ENCODE data around the gene ADH4. TPM values are rescaled to one million over a fixed set of nuclear protein-coding genes. Genes with fewer than 3 reads are reported as not detected.

The ADH4 gene
- polyA plus RNA-seq, 1 of the 3 experiments (the other 2 are of a cell fraction): not detected

GRCh38 chr4:99186029-99186428 lies 41.9 kb upstream of the ADH4 start:
- no peak overlapping the region for H3K4me2 ChIP-seq
- H3K27ac ChIP-seq (ENCODE audit: low read depth in 2 of 2, low read length in 1 of 2): no peak overlapping the region
- no peak overlapping the region for H3K9ac ChIP-seq
- no peaks in the 10 kb centered on the region for H3K27me3 ChIP-seq (ENCODE audit: insufficient read depth)
- H3K9me2 ChIP-seq: no peaks in the 10 kb centered on the region
- ChIA-PET POLR2A (no interaction called here), CTCF (no interaction called here)
- 3% methylated on average over 1 of the region's 1 CpG for WGBS (ENCODE audit: low lambda C conversion rate)
- H3K9me3 ChIP-seq: no peaks in the 10 kb centered on the region
- no peak for TF ChIP-seq TEAD4 (IDR thresholded peaks at IDR 0.05; ENCODE audit: borderline replicate concordance, insufficient read depth)
- TF ChIP-seq PBX3 (IDR thresholded peaks at IDR 0.05): no peak
- no peak for TF ChIP-seq MAX (IDR thresholded peaks at IDR 0.05; ENCODE audit: low read depth)
- no peaks in the 10 kb centered on the region for H3K4me1 ChIP-seq (ENCODE audit: control insufficient read depth in 1 of 2, insufficient read depth in 2 of 2, low read depth in 1 of 2, low read length in 1 of 2)
- DNase-seq: no peak
- no peaks in the 10 kb centered on the region for H3K79me2 ChIP-seq (ENCODE audit: insufficient read depth)
- no peaks in the 10 kb centered on the region for H3K36me3 ChIP-seq (replicated peaks in 1 of 2; ENCODE audit: control insufficient read depth in 1 of 2, insufficient read depth in 2 of 2, low read length in 1 of 2)
- H4K20me1 ChIP-seq (ENCODE audit: insufficient read depth): no peaks in the 10 kb centered on the region
- H3K4me3 ChIP-seq (ENCODE audit: low read depth in 2 of 2, low read length in 1 of 2): no peak overlapping the region
- H2AFZ ChIP-seq (ENCODE audit: low read depth): no peak overlapping the region
- H3F3A ChIP-seq (replicated peaks; ENCODE audit: insufficient read depth): no peaks in the 10 kb centered on the region

- CTCF ChIA-PET: no interaction called here
- H3K4me1 ChIP-seq (ENCODE audit: control insufficient read depth in 1 of 2, insufficient read depth in 2 of 2, low read depth in 1 of 2, low read length in 1 of 2): no peaks in the 10 kb centered on the region
- H3K79me2 ChIP-seq (ENCODE audit: insufficient read depth): no peaks in the 10 kb centered on the region
- no peak overlapping the region for H3K4me2 ChIP-seq
- no peaks in the 10 kb centered on the region for H3F3A ChIP-seq (replicated peaks; ENCODE audit: insufficient read depth)
- H3K9me3 ChIP-seq: no peaks in the 10 kb centered on the region
- H3K9ac ChIP-seq: no peak overlapping the region
- H3K4me3 ChIP-seq (ENCODE audit: low read depth in 2 of 2, low read length in 1 of 2): no peak overlapping the region
- H3K36me3 ChIP-seq (replicated peaks in 1 of 2; ENCODE audit: control insufficient read depth in 1 of 2, insufficient read depth in 2 of 2, low read length in 1 of 2): no peaks in the 10 kb centered on the region
- no peak for TF ChIP-seq USF2 (IDR thresholded peaks at IDR 0.05; ENCODE audit: borderline replicate concordance, low read depth, low read length)
- no peak for TF ChIP-seq RAD21 (IDR thresholded peaks at IDR 0.05; ENCODE audit: low read length)
- no peak for TF ChIP-seq YY1 (IDR thresholded peaks at IDR 0.05; ENCODE audit: low read depth)
- no peak for TF ChIP-seq FOXM1 (IDR thresholded peaks at IDR 0.05; ENCODE audit: low read depth)
- no peak for TF ChIP-seq GABPA (IDR thresholded peaks at IDR 0.05; ENCODE audit: low read depth)
- no peak for TF ChIP-seq IRF3 (IDR thresholded peaks at IDR 0.05; ENCODE audit: low read depth, low read length)
- TF ChIP-seq JUND (IDR thresholded peaks at IDR 0.05): no peak
- TF ChIP-seq TAF1 (IDR thresholded peaks at IDR 0.05; ENCODE audit: borderline replicate concordance, low read depth, low read length): no peak
- TF ChIP-seq NRF1 (IDR thresholded peaks at IDR 0.05; ENCODE audit: low read depth, low read length): no peak
- no peak for TF ChIP-seq USF1 (IDR thresholded peaks at IDR 0.05; ENCODE audit: borderline replicate concordance, low read depth)
- TF ChIP-seq RCOR1 (IDR thresholded peaks at IDR 0.05; ENCODE audit: low read length): no peak
- no peak for TF ChIP-seq FOSL2 (IDR thresholded peaks at IDR 0.05; ENCODE audit: borderline replicate concordance, low read depth)
- H2AFZ ChIP-seq (ENCODE audit: low read depth): no peak overlapping the region
- POLR2A ChIA-PET: no interaction called here
- DNase-seq: no peak
- no peaks in the 10 kb centered on the region for H3K27me3 ChIP-seq (ENCODE audit: insufficient read depth)
- no peaks in the 10 kb centered on the region for H4K20me1 ChIP-seq (ENCODE audit: insufficient read depth)
- WGBS (ENCODE audit: low lambda C conversion rate): 33% methylated on average over 2 of the region's 2 CpGs
- H3K27ac ChIP-seq (ENCODE audit: low read depth in 2 of 2, low read length in 1 of 2): no peak overlapping the region
- H3K9me2 ChIP-seq: no peaks in the 10 kb centered on the region
These were observed 41.5 kb upstream of the ADH4 start for GRCh38 chr4:99185581-99185980.
